HPDE6-E6E7 (cell line): ENCODE data around the gene ZFR2.
"Not testable (repeated sequence)": the region's sequence is repeated elsewhere in the genome, so short reads cannot be mapped to it uniquely, and the experiment has no call there.

Experiments
- DNase-seq: peaks from one replicate; pipeline ENCODE4 v3.0.0; 2011; ENCODE audit warnings: missing footprints; ENCODE audit errors: extremely low spot score

The ZFR2 gene

DNA sequence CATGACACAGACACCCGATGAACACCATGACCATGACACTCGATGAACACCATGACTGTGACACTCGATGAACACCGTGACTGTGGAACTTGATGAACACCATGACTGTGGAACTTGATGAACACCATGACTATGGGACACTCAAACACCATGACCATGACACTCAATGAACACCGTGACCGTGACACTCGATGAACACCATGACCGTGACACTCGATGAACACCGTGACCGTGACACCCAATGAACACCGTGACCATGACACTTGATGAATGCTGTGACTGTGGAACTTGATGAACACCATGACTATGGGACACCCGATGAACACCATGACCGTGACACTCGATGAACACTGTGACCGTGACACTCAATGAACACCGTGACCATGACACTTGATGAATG, 31.5 kb downstream of the ZFR2 start:
- no peak for DNase-seq

DNA sequence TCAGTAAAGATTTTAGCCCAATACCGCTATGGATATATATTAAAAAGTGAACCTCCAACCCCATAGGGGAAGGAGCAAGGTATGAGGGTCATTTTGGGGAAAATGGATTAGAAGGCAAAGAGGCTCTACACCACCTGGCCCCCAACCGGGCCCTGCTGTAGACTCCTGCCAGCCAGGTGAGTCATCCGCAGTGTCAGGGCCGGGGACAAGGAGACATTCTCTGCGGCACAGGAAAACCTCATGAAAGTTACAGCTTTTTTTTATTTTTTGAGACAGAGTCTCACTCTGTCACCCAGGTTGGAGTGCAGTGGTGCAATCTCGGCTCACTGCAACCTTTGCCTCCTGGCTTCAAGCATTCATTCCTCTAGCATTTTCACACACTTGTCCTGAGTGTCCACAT, 32.0 kb downstream of the ZFR2 start:
- DNase-seq, result no peak

DNA sequence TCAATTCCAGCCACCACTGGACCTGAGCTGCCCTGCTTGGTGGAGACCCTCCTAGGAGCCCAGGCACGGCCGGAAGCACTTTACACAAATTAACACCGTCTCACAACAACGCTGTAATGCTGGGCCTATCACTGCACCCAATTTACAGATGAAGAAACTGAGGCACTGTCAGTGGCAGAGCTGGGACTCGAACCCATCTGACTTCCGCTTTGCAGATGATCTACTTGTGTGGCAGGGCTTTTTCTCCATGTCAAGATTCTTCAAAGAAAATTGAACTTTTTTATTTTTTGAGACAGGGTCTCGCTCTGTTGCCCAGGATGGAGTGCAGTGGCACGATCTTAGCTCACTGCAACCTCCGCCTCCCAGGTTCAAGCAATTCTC, 33.8 kb downstream of the ZFR2 start:
- DNase-seq, result no peak

DNA sequence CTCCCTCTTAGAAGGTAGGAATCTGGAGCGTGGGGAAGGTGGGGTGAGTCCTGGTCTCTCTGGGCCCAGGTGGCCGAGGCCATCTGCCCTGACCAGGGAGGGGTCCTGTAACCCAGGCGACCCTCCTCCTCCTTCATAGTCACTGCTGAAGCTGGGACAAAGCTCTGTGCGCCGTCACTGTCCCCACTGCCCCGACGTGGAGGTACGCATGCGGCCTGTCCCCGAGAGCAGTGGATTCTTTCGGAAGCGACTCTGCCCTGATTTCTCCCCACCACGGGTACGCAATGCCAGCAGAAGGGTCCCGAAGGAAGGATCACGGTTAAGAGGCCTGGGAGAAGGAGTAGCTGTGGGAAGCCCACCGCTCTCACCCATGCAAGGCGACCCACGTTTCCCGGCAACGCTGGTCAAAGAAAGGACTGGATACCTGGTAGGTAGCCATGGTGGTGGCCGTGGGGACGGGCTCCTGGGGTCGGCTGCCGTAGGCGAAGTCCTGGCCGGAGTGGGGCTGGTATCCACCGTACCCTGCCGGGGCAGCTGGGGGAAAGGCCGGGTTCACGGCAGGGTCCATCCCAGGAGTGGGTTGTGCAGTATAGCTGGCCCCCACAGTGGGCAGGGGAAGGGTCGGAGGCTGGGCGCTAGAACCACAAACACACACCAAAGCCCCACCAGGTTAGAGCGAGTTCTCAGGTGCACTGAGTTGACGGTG, 34.3 kb downstream of the ZFR2 start:
- DNase-seq, result no peak

DNA sequence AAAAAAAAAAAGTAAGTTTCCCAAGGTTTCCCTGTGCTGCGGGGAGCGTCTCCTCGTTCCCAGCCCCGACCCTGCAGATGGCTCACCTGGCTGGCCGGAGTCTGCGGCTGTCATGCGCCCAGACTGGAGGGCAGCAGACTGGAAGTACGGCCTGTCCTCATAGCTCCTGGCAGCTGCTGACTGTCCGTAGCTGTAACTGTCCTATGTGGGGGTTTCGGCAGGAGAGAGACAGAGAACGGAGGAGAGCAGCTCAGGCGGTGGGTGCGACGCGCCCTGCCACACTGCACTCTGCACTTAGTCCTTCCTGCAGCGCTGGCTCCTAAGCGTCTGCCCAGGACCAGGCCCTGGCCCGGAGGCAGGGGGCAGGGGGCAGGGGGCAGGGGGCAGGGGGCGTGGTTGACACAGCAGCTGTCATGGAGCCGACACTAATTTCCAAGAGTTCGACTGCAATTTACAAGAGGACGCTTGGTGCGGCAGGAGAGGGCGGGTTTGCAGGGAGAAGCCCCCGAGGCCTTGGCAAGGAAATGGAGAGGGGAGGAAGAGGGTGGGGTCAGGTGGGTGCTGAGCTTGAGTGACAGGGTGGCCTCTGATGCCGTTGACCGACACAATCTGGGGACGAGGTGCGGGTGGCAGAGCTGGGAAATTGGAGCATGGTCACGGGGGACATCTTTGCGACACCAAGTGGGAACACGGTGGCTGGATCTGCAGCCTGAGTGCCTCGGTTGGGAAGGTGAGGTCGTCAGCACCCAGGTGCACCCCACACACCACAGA, 35.1 kb downstream of the ZFR2 start:
- no peak for DNase-seq

DNA sequence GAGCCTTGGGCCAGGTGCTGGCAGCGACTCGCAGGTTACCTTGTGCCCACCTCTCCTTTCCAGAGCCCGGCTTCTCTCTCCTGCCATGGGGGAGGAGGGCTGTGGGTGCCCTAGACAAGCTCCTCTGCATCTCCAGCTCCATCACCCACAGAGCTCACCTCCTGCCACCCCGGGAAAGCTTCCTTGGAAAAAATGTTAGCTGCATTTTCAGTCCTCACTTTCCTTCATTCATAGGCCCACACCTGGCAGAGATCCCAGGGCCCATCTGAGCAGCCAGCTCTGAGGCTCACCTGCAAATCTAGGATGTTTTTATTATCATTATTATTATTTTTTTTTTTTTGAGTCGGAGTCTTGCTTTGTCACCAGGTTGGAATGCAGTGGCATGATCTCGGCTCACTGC, 36.8 kb downstream of the ZFR2 start:
- no peak for DNase-seq

DNA sequence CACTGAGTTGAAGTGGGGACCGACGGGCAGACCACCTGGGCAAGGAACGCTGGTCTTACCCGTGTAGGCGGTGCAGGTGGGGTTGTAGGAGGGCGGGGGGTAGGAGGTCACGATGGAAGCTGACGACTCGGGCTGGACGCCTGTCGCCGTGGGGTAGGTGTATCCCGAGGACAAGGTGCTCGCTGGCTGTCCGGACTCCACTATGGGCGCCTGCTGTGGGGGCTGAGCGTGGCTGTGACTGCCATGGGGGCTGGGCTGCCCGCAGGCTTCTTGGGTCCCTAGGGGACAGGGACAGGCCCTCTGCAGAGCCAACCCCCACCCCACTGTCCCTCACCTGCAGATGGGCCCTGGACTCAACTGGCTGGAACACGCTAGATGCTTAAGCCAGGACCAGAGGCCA, 37.2 kb downstream of the ZFR2 start:
- no peak for DNase-seq

DNA sequence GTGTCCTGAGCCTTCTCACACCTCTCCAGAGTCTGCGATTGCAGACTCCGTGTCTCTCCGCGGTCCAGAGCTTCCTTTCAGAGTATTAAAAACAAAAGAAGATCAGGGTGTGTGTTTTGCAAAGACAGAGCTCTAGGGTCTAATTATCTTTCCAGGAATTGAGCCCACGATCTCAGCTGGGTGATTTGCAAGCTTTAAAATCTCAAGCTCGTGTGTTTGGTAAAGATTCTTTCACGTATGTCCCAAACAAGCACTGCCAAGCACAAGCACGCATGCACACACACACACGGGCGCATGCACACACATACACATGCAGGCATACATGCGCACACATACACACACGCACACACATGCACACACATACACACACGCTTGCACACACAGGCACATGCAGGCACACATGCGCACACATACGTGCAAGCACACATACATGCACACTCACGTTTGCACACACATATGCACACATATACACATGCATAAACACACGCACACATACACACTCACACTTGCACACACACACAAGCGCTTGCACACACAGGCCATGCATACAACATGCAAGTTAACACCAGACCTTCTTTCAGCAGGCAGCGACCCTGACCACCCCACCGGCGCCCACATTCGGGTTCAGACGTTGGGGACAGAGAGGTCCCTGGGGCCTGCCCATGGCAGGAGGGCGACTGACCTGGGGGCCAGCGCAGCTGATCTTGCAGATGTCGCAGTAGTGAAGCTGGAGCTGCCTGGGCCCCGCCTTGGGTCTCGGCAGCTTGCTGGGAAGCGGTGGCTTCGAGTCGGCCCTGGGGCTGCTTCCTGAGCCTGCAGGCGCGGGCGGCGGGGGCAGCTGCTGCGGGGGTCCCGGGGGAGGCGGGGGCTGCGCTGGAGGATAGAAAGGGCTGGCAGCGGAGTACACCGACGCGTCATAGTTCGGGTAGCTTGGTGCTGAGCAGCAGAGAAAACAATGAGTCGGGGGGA, 37.9 kb downstream of the ZFR2 start:
- DNase-seq, result no peak

DNA sequence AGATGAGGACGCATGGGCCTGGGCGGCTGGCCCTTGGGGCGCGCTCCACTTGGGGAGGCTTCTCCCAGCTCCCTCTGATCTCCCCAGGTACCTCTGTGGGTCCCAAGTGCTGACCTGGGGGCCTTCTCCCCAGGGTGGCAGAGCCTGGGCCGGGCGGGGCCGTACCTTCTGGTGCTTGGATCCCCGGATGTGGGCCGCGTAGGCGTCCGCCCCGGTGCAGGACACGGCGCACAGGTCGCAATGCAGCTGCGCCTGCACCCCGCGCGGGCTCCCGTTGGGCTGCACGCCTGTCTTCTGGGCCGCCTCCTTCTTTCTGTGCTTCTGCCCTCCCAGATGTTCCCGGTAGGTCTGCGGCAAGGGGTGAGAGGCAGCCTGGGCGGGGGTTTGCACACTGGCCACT, 41.5 kb downstream of the ZFR2 start:
- DNase-seq, result no peak

DNA sequence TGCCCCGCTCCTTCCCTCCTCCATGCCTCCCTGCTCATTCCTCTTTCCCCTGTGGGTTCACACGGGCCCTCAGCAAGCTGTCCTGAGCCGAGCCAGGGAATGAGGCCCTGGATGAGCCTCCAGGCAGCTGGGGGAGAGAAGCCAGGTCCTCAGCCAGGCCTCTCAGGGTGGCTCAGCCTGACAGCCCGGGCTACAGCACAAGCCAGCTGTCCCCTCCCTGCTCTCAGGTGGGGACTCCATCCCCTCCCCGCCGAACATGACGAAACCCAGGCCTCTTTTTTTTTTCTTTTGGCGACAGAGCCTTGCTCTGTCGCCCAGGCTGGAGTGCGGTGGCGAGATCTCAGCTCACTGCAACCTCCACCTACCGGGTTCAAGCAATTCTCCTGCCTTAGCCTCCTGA, 42.7 kb downstream of the ZFR2 start:
- no peak for DNase-seq

DNA sequence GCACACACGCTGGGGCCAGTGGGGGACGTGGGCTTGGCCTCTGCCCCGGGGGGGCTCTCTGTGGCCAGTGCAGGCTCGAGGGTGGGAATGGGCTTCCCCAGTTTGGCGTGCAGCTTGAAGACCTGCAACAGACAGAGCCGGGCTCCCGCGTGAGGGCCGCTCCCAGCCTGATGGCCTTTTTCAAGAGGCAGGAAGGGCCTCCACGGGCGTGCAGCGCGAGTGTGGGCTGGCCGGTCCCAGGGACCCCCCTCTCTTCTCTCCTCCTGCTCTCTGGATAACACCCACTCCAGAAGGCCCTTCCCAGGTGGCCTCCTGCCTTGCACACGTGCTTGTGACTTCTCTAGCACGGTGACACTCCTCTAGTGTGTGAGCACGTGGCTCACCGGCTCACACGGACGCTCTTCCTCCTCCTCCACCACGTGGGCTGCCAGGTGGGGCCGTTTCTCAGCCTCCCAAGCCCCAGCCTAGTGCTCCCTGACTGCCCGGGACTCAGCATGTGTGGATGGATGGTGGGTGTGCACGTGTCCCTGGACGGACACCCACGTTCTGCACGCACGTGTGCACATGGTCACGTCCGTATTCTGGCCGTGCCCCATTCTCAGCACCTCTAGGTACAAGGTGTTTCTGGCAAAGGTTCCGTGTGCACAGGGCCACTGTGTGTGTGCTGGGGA, 43.4 kb downstream of the ZFR2 start:
- DNase-seq, result no peak

DNA sequence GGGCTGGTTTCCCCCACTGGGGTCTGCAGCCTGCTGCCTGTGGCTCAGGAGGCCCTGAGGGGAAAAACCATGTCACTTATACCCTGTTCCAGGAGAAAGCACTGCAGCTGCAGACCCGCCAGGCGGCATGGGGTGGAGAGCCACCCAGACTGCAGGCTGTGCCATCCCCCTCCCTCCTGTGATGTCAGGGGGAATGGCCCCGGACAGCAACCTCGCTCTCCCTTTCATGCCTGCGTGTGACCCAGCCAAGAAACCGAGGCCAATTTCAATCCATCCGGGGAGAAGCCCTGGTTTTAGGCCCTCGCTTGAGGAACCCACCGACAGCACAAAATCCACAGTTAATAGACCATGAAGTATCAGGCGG, 45.5 kb downstream of the ZFR2 start:
- DNase-seq, result no peak

DNA sequence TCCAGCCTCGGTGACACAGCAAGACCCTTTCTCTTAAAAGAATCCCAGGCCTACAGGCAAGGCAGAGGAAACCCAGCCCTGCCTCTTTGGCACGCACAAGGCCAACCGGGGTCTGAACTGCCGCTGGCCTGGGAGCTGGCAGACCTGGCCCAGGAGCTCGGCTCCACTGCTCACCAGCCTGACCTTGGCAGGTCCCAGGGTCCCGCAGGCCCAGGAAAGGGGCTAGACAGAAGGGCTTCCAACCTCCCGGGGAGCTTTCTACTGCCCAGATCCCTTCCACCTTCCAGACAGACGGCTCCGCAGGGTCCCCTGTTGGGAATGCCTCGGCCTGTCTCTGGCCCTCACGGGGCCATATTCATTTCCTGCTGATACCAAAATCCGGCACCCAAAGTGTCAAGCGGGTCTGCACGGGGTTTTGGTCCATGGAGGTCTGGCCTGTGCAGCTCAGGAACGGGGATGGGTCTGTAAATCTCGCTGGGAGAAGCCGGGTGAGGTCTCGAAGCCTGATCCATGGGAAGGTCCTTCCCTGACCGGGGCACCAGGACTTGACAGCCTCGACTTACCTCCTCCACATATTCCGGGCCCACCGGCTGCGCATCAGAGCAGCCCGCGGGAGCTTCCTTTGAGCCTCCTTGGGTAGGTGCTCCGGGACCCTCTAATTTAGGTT, 46.0 kb downstream of the ZFR2 start:
- no peak for DNase-seq

DNA sequence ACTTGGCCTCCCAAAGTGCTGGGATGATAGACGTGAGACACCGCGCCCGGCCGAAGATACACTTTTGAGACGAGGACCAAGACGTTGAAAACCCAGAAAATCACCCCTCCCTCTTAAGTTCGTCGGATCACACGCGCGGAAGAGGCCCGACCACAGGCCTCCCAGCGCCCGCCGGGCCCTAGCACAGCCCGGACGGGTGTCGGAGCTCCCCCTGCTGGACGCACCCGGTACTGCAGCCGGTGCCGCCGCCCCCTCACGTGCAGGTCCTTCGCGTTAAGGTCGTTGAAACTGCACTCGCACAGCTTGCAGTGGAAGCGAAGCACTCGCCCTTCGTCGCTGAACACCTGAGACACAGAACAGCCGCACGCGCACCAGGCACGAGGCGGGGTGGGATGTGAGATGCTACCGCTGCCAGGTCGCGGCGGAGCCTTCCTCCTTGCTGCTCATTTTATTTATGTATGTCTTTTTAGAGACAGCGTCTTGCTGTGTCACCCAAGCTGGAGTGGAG, 46.9 kb downstream of the ZFR2 start:
- DNase-seq, result no peak

DNA sequence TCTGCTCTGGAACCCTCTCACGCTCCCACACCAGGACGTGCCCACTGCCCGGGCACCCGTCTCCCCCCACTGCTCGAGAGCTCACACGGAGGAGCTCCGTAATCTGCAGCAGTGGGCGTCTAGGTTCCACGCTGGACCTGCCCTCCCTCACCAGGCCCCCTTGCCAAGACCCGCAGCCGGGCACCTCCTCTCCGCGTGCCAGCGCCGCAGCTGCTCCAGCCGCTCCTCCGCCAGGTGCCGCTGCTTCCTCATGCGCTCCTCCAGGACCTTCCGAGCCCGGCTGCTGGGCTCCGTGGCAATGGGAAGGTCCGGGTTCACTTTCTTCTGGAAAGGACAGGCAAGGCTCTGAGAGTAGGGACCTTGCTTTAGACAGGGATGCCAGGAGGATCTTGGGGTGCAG, 47.7 kb downstream of the ZFR2 start:
- no peak for DNase-seq

DNA sequence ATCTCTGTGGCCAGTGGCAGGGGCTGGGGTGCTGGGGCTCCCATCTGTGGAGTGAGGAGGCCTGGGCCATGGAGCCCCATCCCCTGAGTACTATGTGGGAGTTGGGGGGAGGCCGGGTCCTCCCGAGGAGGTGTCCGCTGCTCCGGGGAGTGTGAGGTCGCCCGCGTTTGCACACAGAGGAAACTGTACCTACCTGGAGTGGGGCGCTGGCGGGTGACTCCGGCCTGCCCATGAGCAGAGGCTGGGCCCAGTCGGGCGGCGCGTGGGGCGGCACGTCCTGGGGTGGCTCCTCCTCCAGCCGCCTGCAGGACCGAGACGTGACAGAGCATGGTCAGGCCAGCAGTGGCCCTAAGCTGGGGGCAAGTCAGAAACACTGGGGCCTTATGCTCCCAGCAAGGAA, 48.8 kb downstream of the ZFR2 start:
- no peak for DNase-seq

DNA sequence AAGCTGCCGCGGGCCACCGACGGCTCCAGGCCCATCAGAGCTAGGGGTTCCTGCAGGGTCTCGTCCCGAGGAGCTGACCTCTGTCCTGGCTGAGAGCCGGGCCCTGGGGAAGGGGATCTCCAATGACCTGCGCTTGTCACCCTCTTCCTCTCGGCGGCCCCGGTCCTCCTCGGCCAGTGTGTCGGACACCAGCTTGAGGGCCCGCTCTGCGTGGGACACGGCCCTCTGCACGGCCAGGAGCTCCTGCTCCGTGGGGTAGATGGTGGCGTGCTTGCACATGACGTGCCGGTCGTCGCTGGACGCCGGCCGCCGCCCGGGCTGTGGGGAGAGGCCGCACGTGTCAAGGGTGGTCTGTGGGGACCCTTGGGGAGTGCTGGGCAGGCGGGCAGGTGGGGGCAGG, 49.9 kb downstream of the ZFR2 start:
- DNase-seq, result no peak

DNA sequence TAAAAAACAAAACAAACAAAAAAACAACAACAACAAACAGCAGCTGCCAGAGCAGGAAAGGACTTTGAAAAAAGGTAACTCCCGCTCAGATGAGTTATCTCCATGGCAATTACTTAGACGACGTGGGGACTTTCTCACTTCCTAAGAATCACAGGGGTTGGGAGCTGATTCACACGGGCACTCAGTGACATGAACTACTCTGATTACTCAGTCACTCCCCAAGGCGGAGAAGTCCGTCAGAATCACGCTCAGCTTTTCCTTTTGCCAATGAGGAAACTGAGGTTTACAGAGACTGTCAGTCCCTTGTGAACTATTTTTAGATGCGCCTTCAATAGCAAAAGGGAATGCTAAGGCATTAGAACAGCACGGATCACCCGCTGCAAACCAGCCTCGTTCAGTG, 50.4 kb downstream of the ZFR2 start:
- no peak for DNase-seq

DNA sequence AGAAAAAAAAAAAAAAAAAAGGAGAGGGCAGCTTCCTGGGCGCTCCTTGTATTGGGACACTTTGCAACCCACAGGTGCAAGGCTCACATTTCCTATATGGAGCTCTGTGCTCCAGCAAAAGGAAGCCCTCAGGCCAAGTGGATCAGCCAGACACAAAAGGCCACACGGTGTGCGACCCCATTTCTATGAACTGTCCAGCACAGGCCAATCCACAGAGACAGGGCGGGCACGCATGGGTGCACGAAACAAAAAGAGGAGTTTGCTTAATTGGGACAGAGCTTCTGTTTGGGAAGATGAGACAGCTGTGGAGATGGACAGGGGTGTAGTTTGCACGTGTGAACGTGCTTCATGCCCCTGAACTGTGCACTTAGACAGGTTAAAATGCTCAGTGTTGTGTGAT, 51.1 kb downstream of the ZFR2 start:
- no peak for DNase-seq

DNA sequence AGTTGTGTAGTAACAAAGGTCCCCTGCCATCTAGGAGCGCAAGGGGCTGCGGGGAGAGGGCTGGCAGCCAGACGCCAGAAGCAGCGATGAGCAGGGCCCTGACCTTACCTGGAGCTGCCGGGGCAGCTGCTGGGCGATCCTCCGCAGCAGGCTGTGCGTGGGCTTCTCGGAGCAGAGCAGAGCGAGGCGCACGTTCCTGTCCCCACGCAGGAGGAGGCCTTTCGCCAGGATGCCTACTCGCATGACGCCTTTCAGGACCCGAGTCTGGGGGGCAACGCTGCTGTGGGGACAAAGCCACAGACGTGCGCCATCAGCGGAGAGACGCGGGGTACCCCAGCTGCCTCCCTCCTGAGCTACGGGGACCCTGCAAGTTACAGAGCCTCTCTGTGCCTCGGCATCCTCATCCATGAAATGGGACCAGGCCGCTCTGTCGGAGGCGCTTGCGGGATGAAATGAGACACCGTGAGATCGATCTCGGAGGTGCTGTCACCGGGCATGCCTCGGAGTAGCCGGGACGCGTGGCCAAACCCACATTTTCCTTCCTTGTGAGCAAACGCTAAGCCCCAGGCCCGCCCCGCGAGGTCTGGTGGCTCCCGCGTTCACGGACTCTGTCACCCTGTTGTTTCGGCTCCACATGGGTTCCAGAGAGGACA, 52.1 kb downstream of the ZFR2 start:
- DNase-seq, result no peak

DNA sequence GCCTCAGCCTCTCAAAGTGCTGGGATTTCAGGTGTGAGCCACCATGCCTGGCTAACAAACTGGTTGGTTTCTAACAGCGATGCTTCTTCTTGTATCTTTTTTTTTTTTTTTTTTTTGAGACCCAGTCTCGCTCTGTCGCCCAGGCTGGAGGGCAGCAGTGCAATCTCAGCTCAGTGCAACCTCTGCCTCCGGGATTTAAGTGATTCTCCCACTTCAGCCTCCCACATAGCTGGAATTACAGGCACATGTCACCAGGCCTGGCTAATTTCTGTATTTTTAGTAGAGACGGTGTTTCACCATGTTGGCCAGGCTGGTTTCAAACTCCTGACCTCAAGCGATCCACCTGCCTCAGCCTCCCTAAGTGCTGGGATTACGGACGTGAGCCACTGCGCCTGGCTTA, 52.7 kb downstream of the ZFR2 start:
- DNase-seq, result not testable (repeated sequence)
